IMR-90 (cell line): Measurements from ENCODE around the gene AGFG1. TPM values are rescaled to one million over a fixed set of nuclear protein-coding genes. Genes with fewer than 3 reads are reported as not detected.

ENCODE experiments used
- ATAC-seq: fragments of 200-7000 bp; cut with Tn5 transposase; 2 replicates; pipeline ENCODE4 v1.9.1; 2020; ENCODE audit warnings: low read depth, mild to moderate bottlenecking, moderate library complexity
- BruUV-seq: library from RNA; stranded (reverse); fragments of 400-500 nt; replicated peaks from 2 replicates; lab custom pipeline; 2021; lab: Mats Ljungman, UMichigan
- CTCF ChIA-PET: fragments of 300-600 bp; formaldehyde crosslinking; extraction: SDS; loops from one replicate; lab custom pipeline; 2021; ENCODE audit warnings: antibody characterized with exemption; lab: Yijun Ruan, JAX
- POLR2A ChIA-PET: fragments of 300-600 bp; sonication (Branson Sonifier 250); formaldehyde crosslinking; loops from one replicate; lab custom pipeline; 2022; ENCODE audit warnings: antibody characterized with exemption; ENCODE audit not compliant: unreplicated experiment; lab: Charles Lee
- DNase-seq: peaks from one replicate; pipeline ENCODE4 v3.0.0; 2013
- H2AFZ ChIP-seq: replicated peaks from 2 replicates; pipeline ENCODE3; 2013; ENCODE audit warnings: low read length, mild to moderate bottlenecking; ENCODE audit not compliant: poor library complexity
- H2AK5ac ChIP-seq: 2 replicates; pipeline ENCODE4 v1.6.1; 2013; ENCODE audit warnings: low read depth, low read length, inconsistent platforms
- H2AK9ac ChIP-seq: replicated peaks from 2 replicates; pipeline ENCODE3; 2013; ENCODE audit warnings: mild to moderate bottlenecking, low read depth, low read length, moderate library complexity; ENCODE audit not compliant: poor library complexity
- H2BK120ac ChIP-seq: 2 replicates; pipeline ENCODE4 v1.6.1; 2013; ENCODE audit warnings: low read depth, low read length, inconsistent platforms
- H2BK15ac ChIP-seq: 3 replicates; pipeline ENCODE4 v1.6.1; 2013; ENCODE audit warnings: low read depth, low read length, inconsistent platforms
- H2BK20ac ChIP-seq: 2 replicates; pipeline ENCODE4 v1.6.1; 2013; ENCODE audit warnings: low read depth, mild to moderate bottlenecking, inconsistent platforms, low read length, moderate library complexity
- H2BK5ac ChIP-seq: 2 replicates; pipeline ENCODE4 v1.6.1; 2013; ENCODE audit warnings: mild to moderate bottlenecking, low read depth, low read length, inconsistent platforms; ENCODE audit not compliant: poor library complexity, severe bottlenecking
- H3K14ac ChIP-seq: replicated peaks from 2 replicates; pipeline ENCODE4 v1.6.1; 2013; ENCODE audit warnings: low read depth, low read length, inconsistent platforms
- H3K18ac ChIP-seq: 2 replicates; pipeline ENCODE4 v1.6.1; 2013; ENCODE audit warnings: low read depth, low read length, control low read depth
- H3K23ac ChIP-seq: 2 replicates; pipeline ENCODE4 v1.6.1; 2013; ENCODE audit warnings: low read depth, low read length, inconsistent platforms
- H3K27ac ChIP-seq: 2 replicates; pipeline ENCODE4 v1.5.1; 2013; ENCODE audit warnings: mild to moderate bottlenecking, control low read depth, low read length; ENCODE audit not compliant: insufficient read depth
- H3K27me3 ChIP-seq: 2 replicates; pipeline ENCODE4 v1.6.1; 2013; ENCODE audit warnings: low read length; ENCODE audit not compliant: control insufficient read depth, insufficient read depth
- H3K36me3 ChIP-seq: 2 replicates; pipeline ENCODE4 v1.6.1; 2013; ENCODE audit warnings: low read length, mixed read lengths; ENCODE audit not compliant: control insufficient read depth, insufficient read depth
- H3K4ac ChIP-seq: 2 replicates; pipeline ENCODE4 v1.6.1; 2013; ENCODE audit warnings: low read depth, low read length, inconsistent platforms
- H3K4me1 ChIP-seq: 2 replicates; pipeline ENCODE4 v1.6.1; 2013; ENCODE audit warnings: low read length, mixed read lengths; ENCODE audit not compliant: control insufficient read depth, insufficient read depth
- H3K4me2 ChIP-seq: 2 replicates; pipeline ENCODE4 v1.6.1; 2013; ENCODE audit warnings: low read depth, mild to moderate bottlenecking, control low read depth, low read length, moderate library complexity
- H3K4me3 ChIP-seq: 2 replicates; pipeline ENCODE4 v1.5.1; 2013; ENCODE audit warnings: low read depth, mild to moderate bottlenecking, control low read depth, low read length, moderate library complexity; ENCODE audit not compliant: insufficient read depth
- H3K56ac ChIP-seq: 2 replicates; pipeline ENCODE4 v1.6.1; 2013; ENCODE audit warnings: low read length, inconsistent platforms; ENCODE audit not compliant: insufficient read depth; ENCODE audit errors: extremely low read depth
- H3K79me1 ChIP-seq, 2 experiments: 2 replicates each; pipeline ENCODE4 v1.6.1; 2013; ENCODE audit warnings: low read length in 2 of 2, inconsistent platforms in 1 of 2, low read depth in 1 of 2
- H3K9ac ChIP-seq: 2 replicates; pipeline ENCODE4 v1.6.1; 2013; ENCODE audit warnings: low read depth, low read length, control low read depth
- H3K9me1 ChIP-seq: 2 replicates; pipeline ENCODE4 v1.6.1; 2013; ENCODE audit warnings: low read length, inconsistent platforms; ENCODE audit not compliant: insufficient read depth
- H3K9me3 ChIP-seq: 2 replicates; pipeline ENCODE4 v1.6.1; 2013; ENCODE audit warnings: low read length; ENCODE audit not compliant: control insufficient read depth, insufficient read depth
- H4K20me1 ChIP-seq: 2 replicates; pipeline ENCODE4 v1.6.1; 2013; ENCODE audit warnings: low read length, inconsistent platforms; ENCODE audit not compliant: insufficient read depth
- H4K5ac ChIP-seq: 2 replicates; pipeline ENCODE4 v1.6.1; 2013; ENCODE audit warnings: mild to moderate bottlenecking, low read depth, low read length, control low read depth
- H4K8ac ChIP-seq, 2 experiments: 2 replicates each; pipeline ENCODE4 v1.6.1; 2013; ENCODE audit warnings: low read depth in 2 of 2, low read length in 2 of 2, control low read depth in 1 of 2, inconsistent platforms in 1 of 2
- H4K91ac ChIP-seq: 2 replicates; pipeline ENCODE4 v1.6.1; 2013; ENCODE audit warnings: low read depth, low read length, inconsistent platforms; ENCODE audit not compliant: insufficient read depth
- BHLHE40 ChIP-seq: fragments of 150-350 bp; IDR thresholded peaks from 2 replicates; pipeline ENCODE4 v1.6.1; 2016; ENCODE audit warnings: mild to moderate bottlenecking, low read depth, low read length
- CEBPB ChIP-seq: IDR thresholded peaks from 2 replicates; pipeline ENCODE4 v1.6.1; 2012; ENCODE audit warnings: low read depth, low read length, improper control_type of control experiment
- CHD1 ChIP-seq: IDR thresholded peaks from 2 replicates; pipeline ENCODE4 v1.6.1; 2012; ENCODE audit warnings: low read depth, low read length, improper control_type of control experiment
- CTCF ChIP-seq: conservative IDR thresholded peaks from 2 replicates; pipeline ENCODE4 v1.5.1; 2012; ENCODE audit warnings: mild to moderate bottlenecking, low read depth, low read length, improper control_type of control experiment
- ELK1 ChIP-seq: fragments of 150-350 bp; IDR thresholded peaks from 2 replicates; pipeline ENCODE4 v1.6.1; 2016; ENCODE audit warnings: low read depth, mild to moderate bottlenecking, low read length, moderate library complexity, borderline replicate concordance
- FOS ChIP-seq: fragments of 150-350 bp; IDR thresholded peaks from 2 replicates; pipeline ENCODE4 v1.6.1; 2016; ENCODE audit warnings: low read depth, low read length
- MAFK ChIP-seq: IDR thresholded peaks from 2 replicates; pipeline ENCODE4 v1.6.1; 2012; ENCODE audit warnings: low read depth, low read length, improper control_type of control experiment
- MAZ ChIP-seq: IDR thresholded peaks from 2 replicates; pipeline ENCODE4 v1.6.1; 2012; ENCODE audit warnings: low read depth, mild to moderate bottlenecking, low read length, improper control_type of control experiment, moderate library complexity, borderline replicate concordance
- MXI1 ChIP-seq: IDR thresholded peaks from 2 replicates; pipeline ENCODE4 v1.6.1; 2012; ENCODE audit warnings: low read depth, mild to moderate bottlenecking, low read length, moderate library complexity, borderline replicate concordance
- NFE2L2 ChIP-seq: fragments of 150-350 bp; IDR thresholded peaks from 2 replicates; pipeline ENCODE4 v1.6.1; 2016; ENCODE audit warnings: low read depth, mild to moderate bottlenecking, low read length
- POLR2A ChIP-seq: IDR thresholded peaks from 2 replicates; pipeline ENCODE4 v1.6.1; 2012; ENCODE audit warnings: mild to moderate bottlenecking, low read depth, low read length
- RAD21 ChIP-seq: IDR thresholded peaks from 2 replicates; pipeline ENCODE4 v1.6.1; 2012; ENCODE audit warnings: low read length, improper control_type of control experiment
- RFX5 ChIP-seq: IDR thresholded peaks from 2 replicates; pipeline ENCODE4 v1.8.0; 2012; ENCODE audit warnings: low read depth, mild to moderate bottlenecking, low read length, moderate library complexity
- dilution Hi-C: fragments of 300-500 bp; cut with HindIII; formaldehyde crosslinking; loops from one replicate; pipeline ENCODE4 v1.14.3; 2018; ENCODE audit warnings: low sequenced_read_pairs; ENCODE audit not compliant: unreplicated experiment
- in situ Hi-C: fragments of 300-500 bp; cut with MboI; formaldehyde crosslinking; loops from 3 replicates; pipeline ENCODE4 v1.14.3; 2019; ENCODE audit warnings: low sequenced_read_pairs, inconsistent platforms, mixed read lengths
- intact Hi-C: fragments of 100-400 bp; cut with micrococcal nuclease; formaldehyde crosslinking; loops from 2 replicates; pipeline ENCODE4 v1.10.0; 2022
- polyA plus RNA-seq, 3 experiments: library from polyadenylated mRNA; depleted of rRNA; stranded (reverse); fragments of >200 nt; gene quantifications; 2 replicates each; pipeline ENCODE4 v1.2.3, GENCODE V29; 2012; ENCODE audit warnings: low replicate concordance in 1 of 3
- total RNA-seq: library from RNA; depleted of rRNA; stranded (reverse); fragments of >200 nt; gene quantifications from 2 replicates; pipeline ENCODE4 v1.2.3, GENCODE V29; 2012

AGFG1 gene
- total and polyA plus RNA-seq, 2 of the 4 experiments (the other 2 are of a cell fraction), result 58.4 to 126 TPM

- H2BK20ac ChIP-seq, result no peak overlapping the region
- no TSS peak for BruUV-seq
- no peak overlapping the region for H2BK120ac ChIP-seq
- ChIA-PET CTCF (interaction anchor here (1.0 kb wide), 1 partner anchor 12 kb away, joined by 6 read pairs; no protein-coding TSS in a partner anchor), POLR2A (no interaction called here)
- H4K91ac ChIP-seq, result no peak overlapping the region
- H3K4me2 ChIP-seq, result no peak overlapping the region
- no peaks in the 10 kb centered on the region for H3K79me1 ChIP-seq
- H3K27ac ChIP-seq, result no peak overlapping the region
- H3K4me3 ChIP-seq, result no peak overlapping the region
- H3K36me3 ChIP-seq, result no peaks in the 10 kb centered on the region
- H2AK5ac ChIP-seq, result no peak overlapping the region
- H3K27me3 ChIP-seq, result peaks cover 2% of the 10 kb centered on the region; the same call in 1 of the 2 replicates
- in situ Hi-C loops (no loop called here), dilution Hi-C loops (no loop called here), intact Hi-C loops (no loop called here)
- no peak overlapping the region for H3K56ac ChIP-seq
- ATAC-seq, result no peak
- no peak overlapping the region for H2BK15ac ChIP-seq
- no peaks in the 10 kb centered on the region for H3K9me1 ChIP-seq
- H2BK5ac ChIP-seq, result no peak overlapping the region
- H3K18ac ChIP-seq, result no peak overlapping the region
- no peak overlapping the region for H4K5ac ChIP-seq
- H4K8ac ChIP-seq, result no peak overlapping the region
- H3K14ac ChIP-seq, result no peak overlapping the region
- H3K4ac ChIP-seq, result no peak overlapping the region
- H2AK9ac ChIP-seq, result no peak overlapping the region
- no peak overlapping the region for H3K9ac ChIP-seq
- DNase-seq, result no peak
- H3K23ac ChIP-seq, result no peak overlapping the region
- no peaks in the 10 kb centered on the region for H4K20me1 ChIP-seq
- no peaks in the 10 kb centered on the region for H3K4me1 ChIP-seq
- no peak overlapping the region for H2AFZ ChIP-seq
- TF ChIP-seq NFE2L2, result no peak
- no peak for TF ChIP-seq CTCF
- TF ChIP-seq POLR2A, result no peak
- no peak for TF ChIP-seq RFX5
- TF ChIP-seq BHLHE40, result no peak
- TF ChIP-seq MAZ, result no peak
- no peak for TF ChIP-seq ELK1
- TF ChIP-seq MXI1, result no peak
- no peak for TF ChIP-seq FOS
- TF ChIP-seq RAD21, result no peak
- TF ChIP-seq MAFK, result no peak
- no peak for TF ChIP-seq CHD1
- no peak for TF ChIP-seq CEBPB
- no peaks in the 10 kb centered on the region for H3K9me3 ChIP-seq
Observed at GRCh38 chr2:227597036-227597435, 125.1 kb downstream of the AGFG1 start.
